ENCODE data around the gene PGF.

PGF gene

DNA sequence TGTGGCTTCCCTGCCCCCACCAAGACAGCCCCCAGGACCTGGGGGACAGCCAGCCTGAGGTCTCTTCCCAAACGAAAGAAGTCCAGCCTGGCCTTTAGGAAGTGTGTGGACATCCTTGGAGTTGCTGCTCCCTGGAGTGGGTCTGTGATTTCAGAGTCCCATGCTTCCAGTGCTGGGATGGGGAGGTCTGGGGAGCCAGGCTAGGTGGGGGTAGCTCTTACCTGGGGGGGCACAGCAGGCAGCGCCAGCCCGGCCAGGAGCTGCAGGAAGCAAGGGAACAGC lies 509 bp downstream of the PGF start:
- no peak for DNase-seq

DNA sequence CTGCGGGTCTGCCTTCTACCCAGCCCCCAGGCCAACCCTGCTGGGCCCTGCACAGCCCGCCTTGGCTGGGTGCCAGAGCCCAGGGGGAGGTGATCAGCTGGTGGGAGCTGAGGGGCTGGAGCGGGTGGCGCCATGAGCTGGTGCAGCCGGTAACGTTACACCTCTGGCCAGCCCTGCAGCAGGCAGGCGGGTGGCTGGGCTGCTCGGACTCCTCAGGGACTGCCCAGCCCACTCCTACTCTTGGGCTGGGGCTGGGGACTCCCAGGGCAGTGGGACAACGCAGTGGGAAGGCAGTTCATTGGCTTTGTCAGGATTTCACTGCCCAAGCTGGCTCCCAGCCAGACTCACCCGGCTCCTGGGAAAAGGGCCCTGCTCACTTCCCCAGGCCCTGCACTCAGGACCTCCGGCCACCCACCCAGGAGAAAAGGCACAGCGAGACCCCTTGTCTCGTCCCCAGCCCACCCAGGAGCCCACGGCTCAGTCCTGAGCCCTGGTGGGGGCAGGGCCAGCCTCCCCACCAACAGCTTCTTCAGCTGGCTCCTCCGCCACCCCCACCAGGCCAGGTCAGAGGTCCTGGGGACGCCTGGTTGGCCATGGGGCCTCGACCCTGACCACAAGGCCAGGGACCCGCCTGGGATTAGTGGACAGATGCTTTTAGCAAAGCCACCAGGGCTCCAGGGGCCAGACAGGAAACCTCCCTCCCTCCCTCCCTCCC lies 1.0 kb downstream of the PGF start:
- DNase-seq = peak; percentile 79

DNA sequence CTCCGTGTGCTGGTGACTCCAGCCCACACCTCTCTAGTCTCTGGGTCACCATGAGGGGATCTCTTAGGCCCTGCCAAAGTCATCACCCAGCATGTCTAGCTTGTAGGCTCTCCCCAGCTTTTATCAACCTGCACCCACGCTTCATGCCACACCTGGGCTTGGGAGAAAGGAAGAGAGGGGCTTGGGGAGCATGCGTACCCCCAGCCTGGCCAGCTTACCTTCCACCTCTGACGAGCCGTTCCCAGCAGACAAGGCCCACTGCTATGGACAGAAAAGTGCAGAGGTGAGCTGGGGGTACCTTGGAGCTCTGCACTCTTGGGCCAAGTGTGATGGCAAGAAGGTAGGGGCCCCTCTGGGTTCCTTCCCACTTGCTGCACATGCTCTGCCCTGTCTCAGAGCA lies 1.7 kb downstream of the PGF start:
- no peak for DNase-seq

DNA sequence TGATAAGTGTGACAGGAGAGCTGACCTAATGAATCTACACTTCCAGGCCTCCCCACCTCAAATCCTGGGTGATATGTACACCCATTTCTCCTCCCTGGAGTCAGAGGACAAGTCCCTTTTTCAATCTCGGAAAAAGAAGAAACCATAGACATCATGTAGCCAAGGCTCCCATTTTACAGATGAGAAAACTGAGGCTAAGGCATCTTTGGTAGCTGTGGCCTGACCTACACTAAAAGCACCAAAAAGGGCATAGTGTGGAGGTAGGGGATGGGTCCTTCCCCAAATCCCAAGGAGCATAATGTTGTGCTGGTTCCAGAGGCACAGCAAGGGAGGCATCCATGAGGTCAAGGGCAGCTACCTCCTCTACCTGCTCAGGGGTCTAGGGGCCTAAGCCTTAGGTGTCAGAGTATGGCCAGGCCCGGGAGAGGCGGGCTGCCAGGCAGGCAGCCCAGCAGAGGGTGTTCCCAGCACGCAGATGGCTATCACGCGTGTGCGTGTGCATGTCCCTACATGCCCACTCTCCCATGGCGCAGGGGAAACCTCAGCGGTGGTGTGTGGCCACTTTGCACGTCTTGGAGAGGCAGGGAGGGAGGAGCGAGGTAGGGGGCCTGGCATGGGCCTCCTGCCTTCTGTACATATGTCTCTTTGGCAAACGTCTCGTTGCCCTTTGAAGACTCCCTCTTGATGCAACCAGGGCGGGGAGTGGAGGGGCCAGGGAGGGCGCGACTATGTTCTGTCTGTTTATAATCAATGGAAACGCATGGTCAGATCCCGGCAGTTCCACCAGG lies 2.5 kb downstream of the PGF start:
- peak; percentile 84 for DNase-seq

DNA sequence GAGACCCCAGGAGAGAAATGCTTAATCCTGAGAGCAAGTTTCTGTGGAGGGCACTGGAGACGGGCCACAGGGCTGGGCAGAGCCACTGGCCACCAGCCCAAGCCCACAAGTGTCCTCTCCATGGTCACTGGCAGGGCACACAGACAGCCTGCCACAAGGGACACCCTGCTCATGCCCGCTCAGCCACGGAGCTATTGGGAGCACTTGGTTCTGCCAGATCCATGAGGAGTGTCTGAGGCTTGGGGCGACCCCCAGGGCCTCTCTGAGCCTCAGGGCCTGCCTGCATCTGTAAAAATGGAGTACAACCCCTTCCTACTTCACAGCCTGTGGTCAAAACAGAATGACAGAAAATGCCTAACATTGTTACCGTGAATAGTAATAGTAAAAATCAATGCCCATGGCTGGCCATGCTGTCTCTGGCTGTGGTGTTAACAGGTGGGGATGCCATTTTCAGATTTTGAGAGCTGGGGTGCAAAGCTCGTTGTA lies 3.2 kb downstream of the PGF start:
- DNase-seq = no peak

DNA sequence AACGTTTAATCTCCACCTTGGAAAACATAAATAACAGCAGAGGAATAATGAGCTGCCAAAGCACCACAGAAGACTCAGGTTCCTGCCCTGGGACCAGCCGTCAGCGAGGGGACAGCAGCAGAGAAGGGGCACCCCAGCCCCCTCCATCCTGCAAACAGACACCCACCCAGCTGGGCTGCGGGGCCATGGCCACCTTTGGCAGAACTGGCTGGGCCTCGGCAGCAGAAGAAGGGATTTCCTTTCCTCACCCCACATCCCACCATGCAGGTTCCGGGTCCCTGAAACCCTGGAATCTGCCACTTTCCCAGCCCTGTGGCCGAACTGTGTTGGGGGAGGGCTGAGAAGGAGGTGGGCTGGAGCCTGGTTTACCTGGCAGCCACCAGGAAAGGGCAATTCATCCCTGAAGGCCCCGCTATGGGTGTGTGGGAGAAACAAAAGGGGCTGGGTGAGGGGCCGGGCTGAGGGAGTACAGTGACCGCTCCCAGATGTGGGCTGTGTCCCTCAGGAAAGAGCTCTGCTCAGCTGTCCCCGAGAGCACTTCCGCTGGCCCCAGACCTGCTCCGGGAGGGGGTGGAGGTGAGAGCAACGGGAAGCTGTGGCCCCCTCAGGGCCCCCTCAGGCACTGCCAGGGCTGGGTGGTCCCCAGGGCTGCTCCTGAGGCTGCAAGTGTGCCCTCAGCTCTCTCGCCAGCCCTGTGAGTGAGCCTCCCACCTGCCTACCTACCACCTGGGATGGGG lies 3.8 kb downstream of the PGF start:
- no peak for DNase-seq

DNA sequence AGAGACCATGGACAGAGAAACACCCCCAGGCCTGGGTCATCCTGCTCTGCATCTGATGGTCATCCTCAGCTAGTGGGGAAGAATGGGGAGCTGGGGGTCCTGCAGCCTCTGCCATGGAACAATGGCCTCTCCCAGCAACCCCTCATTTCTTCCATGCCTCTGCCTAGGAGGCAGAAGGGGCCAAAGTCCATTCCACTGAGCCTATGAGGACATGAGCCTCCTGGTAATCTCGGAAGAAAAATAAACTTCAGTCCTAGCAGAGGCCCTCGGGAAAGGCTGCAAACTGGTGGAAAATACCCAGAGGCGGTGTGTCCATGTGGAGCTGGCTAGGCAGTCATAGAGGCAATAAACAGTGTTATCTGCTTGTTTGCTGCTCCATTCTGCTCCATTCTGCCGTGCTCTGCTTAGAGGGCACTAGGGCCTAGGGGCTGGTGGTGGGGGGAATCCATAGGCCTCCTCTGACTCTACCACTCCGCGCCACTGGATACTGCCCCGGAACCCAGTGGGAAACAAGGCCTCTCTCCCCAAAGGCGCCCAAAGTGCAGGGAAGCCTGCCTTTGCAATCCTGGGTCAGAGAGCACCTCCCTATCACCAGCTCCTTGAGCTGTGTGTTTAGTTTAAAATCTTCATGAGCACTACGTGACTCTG lies 4.5 kb downstream of the PGF start:
- no peak for DNase-seq

DNA sequence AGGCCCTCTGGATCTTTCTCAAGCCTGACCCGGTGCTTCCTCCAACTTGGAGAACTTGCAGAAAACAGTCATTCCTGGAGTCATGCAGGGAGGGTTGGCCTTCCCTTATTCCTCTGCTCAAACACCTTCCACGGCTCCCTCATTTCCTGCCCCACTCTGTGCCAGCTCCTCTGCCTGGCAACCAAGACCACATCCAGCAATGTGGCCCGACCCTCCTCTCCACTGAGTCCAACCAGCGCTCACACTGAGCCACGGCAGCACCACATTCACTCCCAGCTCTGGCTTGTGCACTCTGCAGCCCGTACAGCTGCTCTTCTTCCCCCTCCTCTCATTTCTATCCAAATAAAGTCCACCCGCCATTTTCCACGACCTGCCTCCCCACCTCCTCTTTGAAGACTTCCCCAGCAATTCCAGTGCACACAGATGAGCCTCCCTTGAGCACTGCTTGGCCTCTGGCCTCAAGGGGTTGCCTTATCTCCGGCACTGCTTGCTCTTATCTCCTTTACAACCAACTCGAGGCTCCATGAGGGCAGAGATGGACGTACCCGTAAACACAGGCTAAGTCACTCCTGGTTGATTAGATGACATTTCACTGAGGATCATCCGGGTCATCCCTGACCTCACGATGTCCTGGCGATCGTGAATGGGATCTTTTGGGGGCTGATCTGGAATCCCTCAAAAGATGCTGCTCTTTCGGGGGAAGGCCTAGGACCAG lies 5.4 kb downstream of the PGF start:
- no peak for DNase-seq

DNA sequence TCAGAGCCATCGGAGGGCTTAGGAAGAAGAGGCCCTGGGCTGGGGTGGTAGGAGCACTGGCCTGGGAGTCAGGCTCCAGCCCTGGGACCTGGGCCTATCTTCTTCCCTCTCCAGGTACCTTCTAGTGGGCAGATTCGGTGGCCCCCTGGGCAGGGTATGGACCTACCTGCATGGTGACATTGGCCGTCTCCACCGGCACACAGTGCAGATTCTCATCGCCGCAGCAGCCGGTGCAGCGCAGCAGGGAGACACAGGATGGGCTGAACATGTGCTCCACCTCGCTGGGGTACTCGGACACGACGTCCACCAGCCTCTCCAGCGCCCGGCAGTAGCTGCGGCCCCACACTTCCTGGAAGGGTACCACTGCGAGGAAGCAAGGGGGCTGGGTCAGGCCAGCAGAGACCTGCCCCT lies 6.2 kb downstream of the PGF start:
- no peak for DNase-seq

DNA sequence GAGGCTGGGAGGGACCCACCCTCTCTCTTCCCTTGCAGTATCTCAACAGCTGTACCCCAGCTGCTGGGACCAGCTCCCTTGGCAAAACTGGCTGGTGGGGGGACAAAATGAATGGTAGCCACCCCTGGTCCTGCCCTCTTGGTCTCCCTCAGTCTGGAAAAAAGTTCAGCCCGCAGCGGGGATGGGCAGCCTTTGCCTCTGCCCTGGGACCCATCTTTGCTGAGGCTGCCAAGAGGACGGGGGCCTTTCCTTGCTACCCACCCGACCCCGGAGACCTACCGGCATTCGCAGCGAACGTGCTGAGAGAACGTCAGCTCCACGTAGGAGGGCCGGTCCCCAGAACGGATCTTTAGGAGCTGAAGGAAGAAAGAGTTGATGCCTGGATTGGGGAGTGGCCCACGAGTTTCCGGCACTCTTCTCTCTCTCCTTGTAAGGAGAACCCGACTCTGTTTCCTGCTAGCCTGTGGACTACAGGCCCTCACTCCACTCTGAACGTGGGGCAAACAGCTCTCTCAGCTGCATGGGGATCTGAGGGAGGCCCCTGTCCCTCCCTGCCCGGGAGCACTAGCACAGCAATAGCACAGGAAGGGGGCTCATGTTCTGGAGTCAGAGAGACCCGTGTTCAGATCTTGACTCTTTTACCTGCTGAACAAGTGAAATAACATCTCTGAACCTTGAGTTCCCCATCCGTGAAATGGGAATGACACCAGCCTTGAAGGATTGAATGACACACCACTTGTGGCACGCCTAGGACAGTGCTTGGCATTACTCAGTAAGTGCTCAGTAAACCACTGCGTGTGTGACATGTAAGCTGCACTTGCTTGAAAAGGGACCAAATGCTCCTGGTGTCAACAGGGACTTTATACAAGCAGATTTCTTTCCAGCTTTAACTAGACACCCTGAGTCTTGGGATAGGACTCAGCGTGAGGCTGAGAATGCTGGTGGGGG lies 6.9 kb downstream of the PGF start:
- DNase-seq = no peak

DNA sequence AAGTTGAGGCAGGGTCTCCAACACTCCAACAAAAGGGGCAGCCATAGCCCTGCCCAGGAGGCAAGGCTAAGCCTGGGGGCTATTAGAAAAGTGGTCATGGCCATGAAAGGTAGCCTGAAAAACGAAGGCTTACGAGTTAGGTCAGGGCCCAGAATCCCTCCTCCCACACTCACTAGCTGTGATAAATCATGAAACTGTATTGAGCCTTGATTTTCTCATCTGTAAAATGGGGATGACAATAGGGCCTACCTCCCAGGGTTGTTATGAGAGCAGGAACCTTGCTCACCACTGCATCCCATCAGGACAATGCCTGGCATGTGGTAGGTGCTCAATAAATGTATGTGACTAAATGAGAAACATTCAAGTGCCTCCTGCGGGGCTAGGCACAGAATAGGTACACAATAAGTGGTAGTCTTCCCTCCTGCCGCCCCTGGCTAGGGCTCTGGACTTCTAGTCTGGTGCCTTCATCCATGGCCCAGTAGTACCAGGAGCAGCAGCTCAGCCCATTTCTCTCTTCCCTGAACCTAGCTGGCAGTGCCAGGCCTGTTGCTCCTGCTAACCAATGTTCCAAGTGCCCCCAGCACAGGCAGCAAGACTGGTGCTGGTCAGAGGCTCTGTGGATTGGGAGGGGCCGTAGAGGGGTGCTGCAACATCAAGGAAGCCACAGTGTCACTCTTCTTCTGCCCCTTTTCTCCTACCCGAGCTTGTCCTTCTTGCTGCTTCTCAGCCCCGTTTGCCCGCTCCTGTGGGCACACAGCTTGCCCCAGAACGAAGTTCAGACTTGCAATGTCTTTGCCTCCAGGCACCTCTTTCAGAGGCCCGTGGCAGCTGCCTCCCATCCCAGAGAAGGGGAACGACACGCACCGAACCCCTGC lies 7.8 kb downstream of the PGF start:
- no peak for DNase-seq

DNA sequence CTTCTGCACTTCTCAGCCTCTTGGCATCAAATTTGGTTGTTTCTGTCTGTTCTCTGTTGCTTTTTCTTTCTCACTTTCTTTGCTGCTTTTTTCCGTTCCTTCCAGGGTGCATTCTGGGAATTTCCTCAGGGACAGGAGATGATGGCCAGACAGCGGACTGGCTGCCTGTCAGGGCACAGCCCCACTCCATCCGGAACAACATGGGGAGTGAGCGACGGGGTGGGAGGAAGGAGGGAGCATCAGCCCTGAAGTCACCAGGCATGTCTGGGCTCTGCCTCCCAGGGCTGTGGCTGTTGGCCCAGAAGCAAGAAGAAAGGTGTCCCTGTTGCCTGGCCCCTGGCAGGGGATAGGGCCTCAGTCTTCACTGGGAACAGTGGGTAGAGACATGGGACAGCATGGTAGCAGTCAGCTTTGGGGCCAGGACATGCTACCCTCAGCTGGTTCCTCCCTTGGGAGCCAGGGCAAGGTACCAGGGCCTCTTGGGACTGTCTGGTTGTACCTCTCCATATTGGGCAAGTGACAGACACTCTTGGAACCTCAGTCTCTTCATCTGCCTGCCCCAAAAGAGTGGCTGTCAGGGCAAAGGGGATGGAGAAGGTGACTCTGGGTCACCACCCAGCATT lies 8.6 kb downstream of the PGF start:
- no peak for DNase-seq

DNA sequence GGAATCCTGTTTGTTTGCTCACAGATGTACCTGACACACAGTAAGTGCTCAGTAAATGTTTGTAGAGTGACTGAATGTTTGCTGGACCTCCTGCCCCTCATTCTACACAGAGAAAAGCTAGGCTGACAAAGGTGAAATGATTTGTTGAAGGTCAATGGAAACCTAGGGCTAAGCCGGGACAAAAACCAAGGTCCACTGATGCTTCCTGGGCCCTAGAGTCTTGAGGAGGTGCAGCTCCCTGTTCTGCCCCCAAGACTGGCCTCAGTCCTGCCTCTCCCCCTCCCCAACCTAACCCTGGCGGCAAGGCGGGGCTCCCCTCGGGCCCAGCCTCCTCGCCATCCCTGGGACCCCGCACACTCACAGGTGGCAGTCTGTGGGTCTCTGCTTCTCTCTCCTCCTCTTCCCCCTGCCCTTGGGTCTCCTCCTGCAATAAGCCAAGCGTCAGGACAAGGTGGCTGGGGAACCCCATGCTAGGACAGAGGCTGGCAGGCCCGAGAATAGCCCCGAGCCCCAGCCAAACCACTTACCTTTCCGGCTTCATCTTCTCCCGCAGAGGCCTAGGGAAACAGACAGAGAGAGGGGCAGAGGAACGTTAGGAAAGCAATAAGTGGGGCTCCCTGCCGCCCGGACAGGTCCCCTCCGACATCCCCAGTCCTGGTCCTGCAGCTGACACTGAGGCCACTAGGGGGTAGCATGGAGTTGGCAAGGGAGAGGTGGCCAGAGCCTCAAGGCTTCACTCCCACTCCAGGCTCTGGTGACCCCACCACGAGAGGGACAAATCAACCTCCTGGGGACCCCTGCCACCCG lies 9.3 kb downstream of the PGF start:
- peak; percentile 38 for DNase-seq

DNA sequence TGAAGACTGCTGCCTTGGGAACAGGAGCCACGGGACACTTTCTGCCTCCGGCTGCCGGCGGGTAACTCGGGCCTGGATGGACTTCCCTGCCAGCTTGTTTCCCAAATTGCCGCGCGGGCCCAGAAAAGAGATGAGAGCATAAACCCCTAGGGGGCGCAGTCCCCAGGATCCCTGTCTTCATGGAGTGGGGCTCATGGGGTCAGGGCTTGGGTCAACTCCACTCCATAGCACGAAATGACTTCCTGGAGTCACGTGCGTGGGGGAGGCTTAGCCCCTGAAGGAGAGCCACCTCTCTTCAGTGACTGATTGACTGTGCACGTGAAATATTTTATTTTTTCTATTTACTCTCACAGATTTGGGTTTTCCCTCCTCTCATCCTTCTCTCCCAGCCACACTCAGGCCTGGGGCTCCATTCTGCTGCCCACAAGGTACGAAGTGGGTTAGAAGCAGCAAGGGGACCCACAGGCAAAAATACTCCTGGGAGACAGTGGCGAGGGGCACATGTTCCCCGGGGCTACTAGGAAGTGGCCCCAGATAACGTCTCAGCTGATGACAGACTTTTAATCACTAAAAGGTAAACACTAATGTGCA lies 10.0 kb downstream of the PGF start:
- DNase-seq = no peak

DNA sequence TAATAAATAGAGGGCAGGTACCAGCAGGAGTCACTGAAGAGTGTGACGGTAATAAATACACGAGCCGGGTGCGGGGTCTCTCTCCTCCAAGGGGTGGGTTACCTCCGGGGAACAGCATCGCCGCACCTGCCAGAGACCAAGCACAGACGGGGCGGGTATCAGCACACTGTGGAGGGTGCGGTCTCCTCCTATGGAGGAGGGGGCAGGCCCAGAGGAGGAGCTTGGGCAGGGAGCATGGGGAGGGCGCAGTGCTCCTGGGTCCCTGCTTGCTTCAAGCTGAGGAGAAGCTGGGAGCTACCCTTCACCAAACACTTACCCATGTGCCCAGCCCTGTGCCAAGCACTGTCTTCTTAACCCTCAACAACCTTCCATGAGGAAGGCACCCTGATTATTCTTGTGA lies 12.8 kb downstream of the PGF start:
- no peak for DNase-seq

DNA sequence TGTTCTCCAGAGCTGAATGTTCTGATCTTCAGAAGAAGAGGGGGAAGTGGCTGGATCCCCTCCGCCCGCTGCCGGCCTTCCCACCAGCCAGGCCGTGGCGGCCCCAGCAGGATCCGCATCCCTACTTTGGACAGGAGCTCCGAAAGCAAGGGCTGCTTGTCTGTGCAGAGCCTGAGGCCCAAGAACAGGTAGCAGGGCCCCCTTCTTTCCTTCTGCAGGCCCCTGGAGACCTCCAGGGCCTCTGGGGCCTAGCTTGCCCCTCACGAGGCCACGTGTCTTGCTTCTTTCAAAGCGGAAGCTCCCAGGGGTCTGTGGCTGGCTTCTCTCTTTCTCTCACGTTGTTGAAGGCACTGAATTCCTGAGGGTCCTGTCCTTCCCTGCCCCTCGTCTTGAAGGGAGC lies 13.2 kb downstream of the PGF start:
- no peak for DNase-seq

DNA sequence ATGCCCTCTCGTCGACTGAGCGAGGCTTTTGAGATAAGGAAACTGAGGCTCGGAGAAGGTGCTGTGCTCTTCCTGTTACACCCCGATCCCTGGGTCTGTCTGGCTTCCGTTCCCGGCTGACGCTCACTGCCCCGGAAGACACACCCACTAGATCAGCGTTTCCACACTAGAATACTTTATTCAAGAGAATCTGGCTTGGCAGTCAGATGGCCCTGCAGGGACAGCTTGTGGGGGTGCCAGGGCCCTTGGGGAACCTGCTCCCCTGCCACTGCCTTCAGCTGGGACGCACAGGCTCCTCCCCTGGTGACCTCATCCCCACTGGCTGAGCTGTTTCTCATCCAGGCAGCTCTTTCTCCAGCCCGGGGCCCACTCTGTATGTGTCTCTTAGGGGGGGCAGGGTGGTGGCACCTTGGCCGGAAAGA lies 13.7 kb downstream of the PGF start:
- no peak for DNase-seq

DNA sequence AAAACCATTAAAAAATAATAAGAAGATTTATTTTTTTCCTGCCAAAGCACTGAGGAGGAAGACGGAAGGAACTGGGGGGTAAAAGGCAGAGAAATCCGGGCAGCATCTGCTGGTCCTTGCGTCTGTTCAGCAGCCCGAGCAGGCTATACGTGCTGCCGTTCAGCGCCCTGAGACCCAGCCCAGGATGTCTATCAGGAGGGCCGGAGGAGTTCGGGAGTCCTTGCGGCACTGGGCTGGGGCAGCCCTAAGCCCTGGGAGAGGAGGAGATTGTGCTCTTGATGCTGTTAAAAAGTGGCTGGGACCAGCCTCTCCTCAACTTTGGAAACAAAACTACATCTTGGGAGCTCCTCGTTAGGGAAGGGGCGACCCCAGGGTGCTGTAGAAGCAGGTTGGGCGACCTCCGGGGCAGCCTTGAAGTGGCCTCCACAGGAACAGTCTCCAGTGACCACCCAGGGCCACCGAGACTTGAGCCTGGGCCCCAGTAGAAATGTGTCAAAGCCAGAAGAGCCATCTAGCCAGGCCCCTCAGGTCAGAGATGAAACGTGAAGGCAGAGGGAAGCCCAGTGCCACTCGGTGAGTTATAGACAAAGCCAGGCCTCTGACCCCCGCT lies 14.3 kb downstream of the PGF start:
- DNase-seq = no peak
